HL-60/S4 (cell line): ENCODE results near the gene PRSS50.

Source experiments
- in situ Hi-C: fragments of 300-500 bp; cut with MboI; formaldehyde crosslinking; loops from 2 replicates; pipeline ENCODE4 v1.14.3; 2022; ENCODE audit warnings: low sequenced_read_pairs

Gene PRSS50

DNA sequence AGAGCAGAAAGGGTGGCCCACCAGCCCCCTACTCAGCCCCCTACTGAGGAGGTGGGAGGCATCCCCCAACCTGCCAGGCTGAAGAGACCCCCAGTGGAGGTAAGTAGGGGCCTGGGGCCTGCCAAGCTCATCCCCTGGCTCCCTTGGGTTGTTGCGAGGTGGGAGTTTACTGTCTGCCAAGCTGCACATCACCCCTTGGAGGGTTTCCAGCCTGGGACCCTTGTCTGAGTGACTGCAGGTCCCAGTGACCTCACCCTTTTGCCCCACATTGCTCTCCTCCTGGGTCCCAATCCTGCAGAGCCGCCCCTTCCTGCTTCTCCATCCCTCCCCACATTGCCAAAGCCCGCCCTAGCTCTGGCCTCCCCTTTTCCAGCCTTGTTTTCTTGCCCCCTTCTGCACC, 23.1 kb downstream of the PRSS50 start:
- in situ Hi-C loops, result no loop called here

DNA sequence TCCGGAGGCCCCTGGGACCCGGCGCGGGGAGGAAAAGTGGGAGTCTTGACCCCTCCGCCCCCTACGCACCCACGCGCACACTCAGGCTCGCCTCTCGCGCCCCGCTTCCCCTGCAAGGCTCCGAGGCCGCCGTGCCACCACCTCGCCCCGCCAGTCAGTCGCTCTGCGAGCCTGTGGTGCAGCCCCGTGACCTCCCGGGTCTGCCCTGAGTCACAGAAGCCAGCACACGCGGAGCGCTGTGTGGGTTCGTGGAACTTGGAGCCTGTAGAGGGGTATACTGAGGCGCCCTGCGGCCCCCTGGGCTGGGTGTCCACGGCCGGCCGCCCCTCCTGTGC, 23.8 kb downstream of the PRSS50 start:
- in situ Hi-C loops, result no loop called here

DNA sequence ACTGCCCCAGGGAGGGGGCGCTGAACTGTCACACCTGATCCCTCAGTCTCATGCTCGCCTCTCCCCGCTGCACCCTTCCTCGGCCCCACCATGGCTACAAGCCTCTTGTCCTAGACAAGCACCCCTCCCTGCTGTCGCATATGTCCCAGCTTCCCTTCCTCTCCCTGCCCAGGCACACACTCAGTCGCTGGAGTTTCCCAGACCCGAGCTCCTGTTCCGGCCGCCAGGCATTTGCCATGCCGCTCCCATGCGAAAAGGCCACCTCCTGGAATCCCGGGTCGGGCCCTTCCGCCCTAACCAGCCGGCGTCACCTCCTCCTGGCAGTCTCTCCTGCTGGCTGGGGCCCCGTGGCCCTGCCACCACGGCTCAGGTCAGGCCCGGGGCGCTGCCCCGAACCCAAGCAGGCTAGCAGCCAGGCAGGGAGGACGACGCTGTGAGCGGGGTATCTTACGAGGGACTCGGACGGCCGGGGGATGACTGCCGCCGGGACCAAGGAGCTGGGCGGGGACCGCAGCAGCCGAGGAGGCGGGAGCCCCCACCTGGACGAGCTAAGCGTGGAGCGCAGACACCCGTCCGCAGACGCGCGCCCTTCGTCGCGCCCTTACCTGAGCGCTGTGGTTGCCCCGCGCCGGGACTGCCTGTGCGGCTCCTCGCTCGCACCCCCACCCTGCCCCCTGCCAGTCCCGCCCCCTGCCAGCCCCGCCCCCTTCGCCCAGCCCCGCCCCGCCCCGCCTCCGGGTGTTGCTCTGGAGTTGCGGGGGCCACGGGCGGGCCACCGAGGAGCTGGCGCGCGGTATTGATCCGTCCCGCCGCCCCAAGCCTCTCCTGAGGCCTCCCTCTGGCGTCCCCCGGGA, 24.4 kb downstream of the PRSS50 start, which contains the start of gene ALS2CL:
ALS2CL (minus strand) TSS at position 642 of the 854 bp plus-strand sequence. CDS start 4,239 bp downstream, outside the sequence.
- in situ Hi-C loops, result no loop called here

DNA sequence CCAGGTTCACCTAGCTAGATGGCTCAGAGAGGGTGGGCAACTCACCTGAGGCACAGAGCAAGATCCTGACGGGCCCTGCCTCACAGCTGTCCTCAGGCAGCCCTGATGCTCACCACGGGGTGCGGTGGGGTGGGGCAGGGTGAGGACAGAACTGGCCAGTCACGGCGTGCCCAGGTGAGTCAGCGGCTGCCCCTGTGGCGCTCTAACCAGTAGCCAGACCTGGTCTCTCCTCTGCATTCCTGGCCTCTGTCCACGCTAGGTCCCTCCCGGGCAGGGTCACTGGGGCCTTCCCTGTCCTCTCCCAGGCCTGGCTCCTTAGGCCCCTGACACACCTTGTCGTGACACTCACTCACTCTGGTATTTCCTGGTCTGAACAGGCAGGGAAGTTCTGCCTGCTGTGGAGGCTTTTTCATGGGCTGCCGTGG, 25.1 kb downstream of the PRSS50 start:
- in situ Hi-C loops, result no loop called here

- in situ Hi-C loops, result no loop called here
These were observed 26.9 kb downstream of the PRSS50 start for GRCh38 chr3:46690798-46691197.

- in situ Hi-C loops, result no loop called here
These were observed 32.2 kb downstream of the PRSS50 start for GRCh38 chr3:46685446-46685845.

- in situ Hi-C loops, result no loop called here
These were observed 32.8 kb downstream of the PRSS50 start for GRCh38 chr3:46684891-46685290.

GRCh38 chr3:46682974-46683373, 34.7 kb downstream of the PRSS50 start:
- in situ Hi-C loops, result no loop called here

GRCh38 chr3:46681856-46682540, 35.7 kb downstream of the PRSS50 start:
- in situ Hi-C loops, result no loop called here

- in situ Hi-C loops, result no loop called here
These were observed 36.3 kb downstream of the PRSS50 start for GRCh38 chr3:46681387-46681786.

GRCh38 chr3:46680298-46680826, 37.3 kb downstream of the PRSS50 start:
- in situ Hi-C loops, result no loop called here

GRCh38 chr3:46679681-46680080, 38.0 kb downstream of the PRSS50 start:
- in situ Hi-C loops, result no loop called here

- in situ Hi-C loops, result no loop called here
These were observed 39.4 kb downstream of the PRSS50 start for GRCh38 chr3:46678280-46678679.

DNA sequence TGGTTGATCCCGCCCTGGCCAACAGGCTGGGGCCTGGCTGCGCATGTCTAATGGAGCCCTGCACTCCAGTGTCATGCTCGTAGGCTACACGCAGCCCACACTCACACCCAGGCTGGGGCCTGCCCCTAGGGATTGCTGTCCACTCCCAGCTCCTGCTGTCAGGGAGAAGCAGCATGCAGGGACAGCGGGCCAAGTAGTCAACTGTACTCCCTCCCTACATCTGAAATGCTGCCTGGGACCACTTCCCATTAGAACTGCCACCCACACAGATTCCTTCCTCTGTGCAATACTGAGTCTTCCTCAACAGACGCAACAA, 40.3 kb downstream of the PRSS50 start:
- in situ Hi-C loops, result no loop called here

DNA sequence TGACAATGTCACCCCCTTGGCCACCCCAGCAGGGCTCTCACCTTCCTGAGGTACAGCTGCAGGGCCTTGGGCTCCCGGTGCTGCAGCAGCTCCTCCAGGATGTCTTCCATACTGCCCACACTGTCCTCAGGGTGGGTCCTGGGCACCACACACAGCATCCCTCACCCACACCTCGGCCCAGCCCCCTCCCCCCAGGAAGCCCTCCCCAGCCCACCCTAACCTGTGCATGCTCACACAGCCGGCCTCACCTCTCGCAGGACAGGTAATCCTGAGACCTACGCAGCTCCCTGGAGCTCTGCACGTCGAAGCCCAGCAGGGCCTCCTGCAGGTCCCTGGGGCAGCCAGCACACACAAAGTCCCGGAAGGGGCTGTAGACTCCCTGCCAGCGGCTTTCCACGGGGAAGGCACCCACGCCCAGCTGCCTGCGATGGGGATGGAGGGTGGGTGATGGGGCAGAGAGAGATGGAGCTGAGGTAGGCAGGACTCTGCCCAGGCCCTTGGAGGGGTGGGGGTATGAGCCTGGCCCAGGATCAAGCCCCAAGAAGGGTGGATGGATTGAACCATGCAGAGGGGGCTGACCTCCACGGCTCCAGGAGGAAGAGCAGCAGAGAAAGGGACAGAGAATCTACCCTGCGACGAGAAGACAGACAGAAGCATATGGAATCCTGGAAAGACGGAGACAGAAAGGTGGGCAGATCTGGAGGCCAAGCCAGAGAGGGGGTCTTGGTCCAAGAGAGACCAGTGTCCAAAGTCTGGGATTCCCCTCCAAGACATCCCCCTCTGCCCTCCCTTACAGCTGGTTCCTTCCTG, 40.9 kb downstream of the PRSS50 start:
- in situ Hi-C loops, result no loop called here

DNA sequence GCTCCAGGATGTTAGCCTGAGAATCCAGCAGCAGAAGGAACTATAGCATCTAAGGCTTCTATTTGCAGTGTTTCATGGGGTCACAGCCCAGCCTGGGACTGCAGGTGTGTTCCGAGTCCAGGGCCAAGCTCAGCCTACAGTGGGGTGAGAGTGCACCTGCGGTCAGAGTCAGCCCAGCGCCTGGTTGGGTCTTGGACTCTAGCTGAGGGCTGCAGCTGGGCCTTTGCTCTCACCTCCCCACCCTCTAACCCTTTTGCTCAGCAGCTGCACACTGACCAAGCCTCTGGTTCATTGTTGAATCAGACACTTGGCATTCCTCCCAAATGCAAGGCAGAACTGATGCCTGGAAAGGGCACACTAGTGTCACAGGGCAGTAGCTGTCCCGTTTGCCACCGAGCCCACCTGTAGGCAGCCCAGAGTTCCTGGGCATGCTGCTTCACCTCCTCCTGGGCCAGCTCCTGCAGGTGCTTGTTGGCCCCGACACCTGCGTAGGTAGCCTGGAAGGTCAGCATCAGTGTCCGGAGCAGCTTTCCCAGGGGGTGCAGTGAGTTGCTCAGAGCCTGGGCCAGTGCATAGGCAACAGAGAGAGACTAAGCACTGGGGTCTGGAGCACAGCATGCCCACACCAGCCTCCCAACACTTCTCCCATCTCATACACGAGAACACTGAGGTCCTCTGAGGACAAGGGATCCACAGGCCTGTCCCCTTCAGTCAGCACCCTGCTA, 41.7 kb downstream of the PRSS50 start:
- in situ Hi-C loops, result no loop called here

DNA sequence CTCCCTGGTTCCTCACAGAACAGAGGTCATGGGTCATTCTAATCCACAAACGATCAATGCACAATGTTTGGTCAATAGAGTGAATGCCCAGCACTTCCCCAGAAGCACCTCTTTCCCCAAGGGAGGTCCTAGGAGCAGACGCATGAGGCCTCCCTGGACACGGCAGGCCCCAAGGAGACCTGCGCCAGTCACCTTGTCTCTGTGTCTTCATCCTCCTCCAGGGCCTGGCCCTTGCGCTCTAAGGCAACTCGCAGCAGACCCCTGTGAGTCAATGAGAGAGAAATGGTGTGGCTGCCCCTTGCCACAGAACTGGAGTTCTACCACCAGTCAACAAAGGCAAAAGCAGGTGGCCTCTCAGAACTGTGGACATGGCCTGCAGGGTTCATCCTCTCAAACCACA, 42.2 kb downstream of the PRSS50 start:
- in situ Hi-C loops, result no loop called here

DNA sequence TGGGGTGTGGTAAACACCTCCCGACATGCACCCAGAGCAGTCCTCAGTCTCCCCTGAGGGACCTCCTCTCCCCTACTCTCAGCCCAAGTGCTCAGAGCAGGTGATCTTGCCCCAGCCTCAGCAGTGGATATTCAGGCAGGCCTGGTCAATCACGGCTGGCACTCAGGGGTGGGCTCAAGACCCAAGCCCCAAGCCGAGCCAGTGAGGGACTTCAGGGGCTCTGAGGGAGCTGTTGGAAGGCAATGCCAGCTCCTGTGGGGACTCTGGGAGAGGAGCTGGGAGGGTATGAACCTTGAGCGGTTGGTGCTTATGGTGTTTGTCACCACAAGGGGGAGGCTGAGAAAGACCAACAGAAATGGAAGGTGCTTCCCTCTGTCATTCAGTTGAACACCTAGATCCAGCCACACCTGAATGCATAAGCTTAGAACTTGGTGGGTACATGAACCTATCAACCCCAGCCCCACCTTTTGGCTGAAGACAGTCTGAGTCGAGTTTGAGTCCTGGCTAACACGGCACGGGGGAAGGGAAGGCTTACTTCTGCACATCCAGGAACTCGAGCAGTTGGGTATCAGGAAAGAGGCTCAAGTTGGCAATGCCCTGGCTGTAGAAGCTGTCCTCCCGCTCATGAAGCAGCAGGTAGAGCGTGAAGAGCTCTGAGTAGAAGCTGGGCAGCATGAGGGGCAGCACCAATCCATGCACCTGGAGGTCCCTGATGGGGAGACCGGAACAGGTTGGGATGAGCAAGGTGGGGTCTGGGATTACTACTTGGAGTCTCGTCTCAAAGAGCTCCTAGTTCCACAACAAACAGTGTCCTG, 43.4 kb downstream of the PRSS50 start:
- in situ Hi-C loops, result no loop called here

- in situ Hi-C loops, result no loop called here
These were observed 44.3 kb downstream of the PRSS50 start for GRCh38 chr3:46673151-46674030.
